Neural crest cell (in vitro differentiated cells): ENCODE measurements around the gene ZSCAN23. TPM values are rescaled to one million over a fixed set of nuclear protein-coding genes. Genes with fewer than 3 reads are reported as not detected.

Source experiments
- DNase-seq: peaks from one replicate; pipeline ENCODE4 v3.0.0; 2021; ENCODE audit warnings: low read depth, mixed read lengths, low spot score
- H3K27ac Mint-ChIP-seq: one replicate; pipeline ENCODE4 v1.8.0; 2021; ENCODE audit warnings: mild to moderate bottlenecking, mixed read lengths; ENCODE audit not compliant: unreplicated experiment
- H3K27me3 Mint-ChIP-seq: 2 replicates; pipeline ENCODE4 v1.8.0; 2021; ENCODE audit warnings: low read depth, mild to moderate bottlenecking, mixed read lengths
- H3K36me3 Mint-ChIP-seq: 2 replicates; pipeline ENCODE4 v1.8.0; 2021; ENCODE audit warnings: low read depth, mild to moderate bottlenecking, mixed read lengths
- H3K4me1 Mint-ChIP-seq: 2 replicates; pipeline ENCODE4 v1.8.0; 2021; ENCODE audit warnings: mixed read lengths
- H3K4me3 Mint-ChIP-seq: one replicate; pipeline ENCODE4 v1.8.0; 2021; ENCODE audit warnings: mild to moderate bottlenecking, mixed read lengths
- H3K9me3 Mint-ChIP-seq: 2 replicates; pipeline ENCODE4 v1.8.0; 2021; ENCODE audit warnings: mixed read lengths
- total RNA-seq: library from RNA; stranded (reverse); gene quantifications from 2 replicates; pipeline ENCODE4 v1.2.1, GENCODE V29; 2021
- TF ChIP-seq, protein P1 (sequence below): fragments of 200-600 bp; sonication (generic); conservative IDR thresholded peaks from 2 replicates; pipeline ENCODE4 v1.5.0; 2021; ENCODE audit warnings: antibody characterized with exemption, mild to moderate bottlenecking

The ZSCAN23 gene
- total RNA-seq, 1 donor from 2014 or later = 12.5 TPM

DNA sequence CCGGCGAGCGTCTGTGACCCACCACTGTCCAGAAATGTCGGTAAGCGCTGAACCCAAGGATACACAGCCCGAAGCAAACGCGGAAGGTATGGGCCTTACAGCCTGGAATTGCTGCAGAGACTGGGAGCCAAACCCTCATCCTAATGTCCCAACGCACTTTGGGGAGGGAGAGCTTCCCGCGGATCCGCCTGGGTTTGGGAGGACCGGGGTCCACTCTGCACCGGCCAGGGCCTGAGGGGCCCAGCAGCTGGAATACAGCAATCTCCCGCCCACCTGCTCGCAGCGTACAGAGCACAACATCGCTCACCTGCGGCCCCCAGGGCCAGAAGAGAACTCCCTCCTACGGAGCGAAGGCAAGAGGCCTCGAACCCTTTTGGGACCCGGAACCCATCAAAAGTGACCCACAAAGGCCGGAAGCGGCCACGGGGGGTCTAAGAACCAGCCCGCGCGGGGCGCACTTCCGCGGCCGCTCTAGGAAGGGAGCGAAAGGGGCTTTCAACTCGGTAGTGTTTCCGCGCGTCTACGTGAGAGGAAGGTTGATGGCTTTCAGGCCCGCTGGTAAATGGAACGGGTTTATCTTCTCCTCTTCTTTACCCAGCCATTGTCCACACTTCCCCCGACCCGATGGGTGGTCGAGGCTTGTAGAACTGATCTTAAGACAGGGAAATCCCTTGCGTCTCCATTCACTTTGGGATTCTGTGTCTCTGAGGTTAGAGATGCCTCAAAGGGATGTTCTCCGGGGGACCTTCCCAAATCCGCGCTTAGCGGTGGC is 43.8 kb downstream of the ZSCAN23 start, which contains the start of gene ZSCAN12:
TSS of gene ZSCAN12 (minus strand) at position 398 of the 772 bp plus-strand sequence. CDS start 1,342 bp downstream, outside the sequence.
- peak; percentile 81 for DNase-seq
- Mint-ChIP-seq H3K27me3 (peaks cover 28% of the 10 kb centered on the region), H3K9me3 (no peaks in the 10 kb centered on the region), H3K36me3 (peaks cover 14% of the 10 kb centered on the region), H3K4me1 (peaks cover 45% of the 10 kb centered on the region), H3K27ac (peak within 1 kb of the TSS; percentile 98), H3K4me3 (peak within 1 kb of the TSS; percentile 94)
- TF ChIP-seq, protein P1, sequence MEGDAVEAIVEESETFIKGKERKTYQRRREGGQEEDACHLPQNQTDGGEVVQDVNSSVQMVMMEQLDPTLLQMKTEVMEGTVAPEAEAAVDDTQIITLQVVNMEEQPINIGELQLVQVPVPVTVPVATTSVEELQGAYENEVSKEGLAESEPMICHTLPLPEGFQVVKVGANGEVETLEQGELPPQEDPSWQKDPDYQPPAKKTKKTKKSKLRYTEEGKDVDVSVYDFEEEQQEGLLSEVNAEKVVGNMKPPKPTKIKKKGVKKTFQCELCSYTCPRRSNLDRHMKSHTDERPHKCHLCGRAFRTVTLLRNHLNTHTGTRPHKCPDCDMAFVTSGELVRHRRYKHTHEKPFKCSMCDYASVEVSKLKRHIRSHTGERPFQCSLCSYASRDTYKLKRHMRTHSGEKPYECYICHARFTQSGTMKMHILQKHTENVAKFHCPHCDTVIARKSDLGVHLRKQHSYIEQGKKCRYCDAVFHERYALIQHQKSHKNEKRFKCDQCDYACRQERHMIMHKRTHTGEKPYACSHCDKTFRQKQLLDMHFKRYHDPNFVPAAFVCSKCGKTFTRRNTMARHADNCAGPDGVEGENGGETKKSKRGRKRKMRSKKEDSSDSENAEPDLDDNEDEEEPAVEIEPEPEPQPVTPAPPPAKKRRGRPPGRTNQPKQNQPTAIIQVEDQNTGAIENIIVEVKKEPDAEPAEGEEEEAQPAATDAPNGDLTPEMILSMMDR = peak; percentile 76

DNA sequence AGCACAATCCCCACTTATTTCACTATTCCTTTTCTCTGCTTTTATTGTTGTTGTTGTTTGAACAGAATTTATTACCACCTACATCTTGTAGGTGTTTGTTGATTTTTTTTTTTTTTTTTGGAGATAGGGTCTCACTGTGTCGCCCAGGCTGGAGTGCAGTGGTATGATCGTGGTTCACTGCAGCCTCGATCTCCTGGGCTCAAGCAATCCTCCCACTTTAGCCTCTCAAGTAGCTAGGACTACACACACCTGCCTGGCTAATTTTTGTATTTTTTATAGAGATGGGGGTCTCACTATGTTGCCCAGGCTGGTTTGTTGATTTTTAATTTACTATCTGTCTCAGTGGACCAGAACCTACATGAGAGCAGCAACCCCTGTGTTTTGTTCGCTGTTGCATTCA is 47.4 kb downstream of the ZSCAN23 start:
- Mint-ChIP-seq H3K4me3 (no peak overlapping the region), H3K27ac (peak overlapping the region; percentile 70), H3K9me3 (no peaks in the 10 kb centered on the region), H3K36me3 (peaks cover 25% of the 10 kb centered on the region), H3K4me1 (peaks cover 52% of the 10 kb centered on the region), H3K27me3 (peaks cover 3% of the 10 kb centered on the region)
- no peak for DNase-seq
- TF ChIP-seq, protein P1 = no peak

DNA sequence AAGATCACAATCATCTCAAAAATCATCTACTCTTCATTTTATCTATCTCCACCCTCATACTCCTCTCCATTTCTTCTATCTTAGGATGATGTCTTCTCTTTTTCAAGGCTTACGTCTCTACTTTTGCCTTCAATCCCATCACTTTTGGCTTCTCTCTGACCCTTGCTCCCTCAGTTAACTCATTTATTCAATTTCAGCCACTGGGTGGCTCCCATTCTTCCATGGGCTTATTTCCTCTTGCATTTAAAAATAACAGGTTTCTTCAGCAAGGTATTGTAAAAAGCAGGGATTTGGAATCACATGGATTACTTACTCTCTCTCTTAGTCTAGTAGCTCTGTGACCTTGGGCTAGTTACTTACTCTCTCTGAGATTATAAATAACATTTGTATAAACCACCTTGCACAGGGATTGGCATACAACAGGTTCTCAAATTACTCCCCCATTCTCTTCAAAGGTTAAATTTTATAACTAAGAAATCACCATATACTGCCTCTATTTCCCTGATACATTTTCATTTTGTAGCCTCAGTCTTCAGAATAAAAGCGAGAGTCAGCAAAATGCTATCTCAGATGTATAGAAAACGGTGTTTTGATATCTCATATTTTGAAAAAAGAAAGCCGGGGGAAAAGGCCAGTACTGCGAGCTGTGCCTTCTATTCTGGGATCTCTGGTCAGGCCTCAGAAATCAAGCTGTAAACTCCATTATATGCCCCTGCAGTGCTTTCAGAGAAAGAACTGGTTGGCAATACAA is 49.2 kb downstream of the ZSCAN23 start:
- H3K9me3 Mint-ChIP-seq = no peaks in the 10 kb centered on the region
- TF ChIP-seq, protein P1 = peak; percentile 52
- DNase-seq = no peak
- peaks cover 47% of the 10 kb centered on the region for H3K4me1 Mint-ChIP-seq
- H3K4me3 Mint-ChIP-seq = no peak overlapping the region
- no peaks in the 10 kb centered on the region for H3K27me3 Mint-ChIP-seq
- peaks cover 33% of the 10 kb centered on the region for H3K36me3 Mint-ChIP-seq
- no peak overlapping the region for H3K27ac Mint-ChIP-seq

DNA sequence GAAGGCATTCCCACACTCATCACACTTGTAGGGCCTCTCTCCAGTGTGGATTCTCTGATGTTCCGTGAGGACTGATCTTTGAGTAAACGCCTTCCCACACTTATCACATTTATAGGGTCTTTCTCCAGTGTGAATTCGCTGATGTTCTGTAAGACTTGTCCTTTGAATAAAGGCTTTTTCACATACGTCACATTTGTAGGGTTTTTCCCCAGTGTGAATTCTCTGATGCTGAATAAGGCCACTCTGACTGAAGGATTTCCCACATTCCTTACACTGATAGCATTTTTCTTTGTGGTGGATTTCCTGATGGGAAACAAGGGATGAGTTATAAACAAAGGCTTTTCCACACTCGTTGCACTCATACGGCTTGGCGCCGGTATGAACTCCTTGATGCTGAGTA is 52.6 kb downstream of the ZSCAN23 start:
- no peak overlapping the region for H3K27ac Mint-ChIP-seq
- no peaks in the 10 kb centered on the region for H3K9me3 Mint-ChIP-seq
- TF ChIP-seq, protein P1 = no peak
- peaks cover 37% of the 10 kb centered on the region for H3K36me3 Mint-ChIP-seq
- H3K4me1 Mint-ChIP-seq = peaks cover 24% of the 10 kb centered on the region
- DNase-seq = no peak
- no peaks in the 10 kb centered on the region for H3K27me3 Mint-ChIP-seq
- no peak overlapping the region for H3K4me3 Mint-ChIP-seq

DNA sequence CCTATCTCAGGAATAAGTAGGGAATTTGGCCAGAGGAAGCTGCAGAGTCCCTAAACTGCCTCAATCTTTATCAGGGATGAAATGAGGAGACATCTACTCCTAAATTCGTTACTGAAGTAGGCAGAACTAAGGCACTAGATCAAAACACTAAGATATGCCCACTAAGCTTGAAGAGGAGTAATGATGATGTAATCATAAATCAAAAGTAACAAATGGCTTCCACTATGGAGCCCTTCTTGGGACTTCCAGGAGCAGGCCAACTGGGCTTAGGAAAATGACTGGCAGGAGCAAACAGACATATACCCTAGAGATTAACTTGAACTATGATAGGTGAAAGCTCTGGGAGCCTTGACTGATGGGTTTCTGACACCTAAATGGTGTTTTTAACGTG is 59.2 kb downstream of the ZSCAN23 start:
- TF ChIP-seq, protein P1 = no peak
- no peaks in the 10 kb centered on the region for H3K9me3 Mint-ChIP-seq
- H3K4me1 Mint-ChIP-seq = peaks cover 30% of the 10 kb centered on the region
- peaks cover 45% of the 10 kb centered on the region for H3K36me3 Mint-ChIP-seq
- H3K4me3 Mint-ChIP-seq = no peak overlapping the region
- no peak overlapping the region for H3K27ac Mint-ChIP-seq
- no peak for DNase-seq
- H3K27me3 Mint-ChIP-seq = no peaks in the 10 kb centered on the region
